Mesenchymal stem cell (in vitro differentiated cells and primary cell): Measurements from ENCODE around the gene MPHOSPH10.

Experiments
- DNase-seq: peaks from one replicate; pipeline ENCODE4 v3.0.0-alpha.2; 2013
- H2AFZ ChIP-seq: one replicate; pipeline ENCODE4 v1.6.1; 2013; ENCODE audit warnings: low read depth, mild to moderate bottlenecking, control low read depth, inconsistent platforms, low read length, moderate library complexity
- H2AK5ac ChIP-seq: 2 replicates; pipeline ENCODE4 v1.6.1; 2013; ENCODE audit warnings: low read length, moderate library complexity, mild to moderate bottlenecking, inconsistent platforms; ENCODE audit not compliant: severe bottlenecking
- H2BK120ac ChIP-seq: one replicate; pipeline ENCODE4 v1.6.1; 2013; ENCODE audit warnings: low read depth, mild to moderate bottlenecking, inconsistent platforms, low read length, moderate library complexity
- H2BK12ac ChIP-seq, 2 experiments: one replicate each; pipeline ENCODE4 v1.6.1; 2013; ENCODE audit warnings: inconsistent platforms in 2 of 2, low read length in 2 of 2, mild to moderate bottlenecking in 2 of 2, moderate library complexity in 2 of 2, control low read depth in 1 of 2
- H2BK15ac ChIP-seq: one replicate; pipeline ENCODE4 v1.6.1; 2013; ENCODE audit warnings: mild to moderate bottlenecking, low read depth, inconsistent platforms; ENCODE audit not compliant: poor library complexity, severe bottlenecking
- H2BK5ac ChIP-seq: 2 replicates; pipeline ENCODE4 v1.6.1; 2013; ENCODE audit warnings: low read depth, mild to moderate bottlenecking, low read length, control low read depth, inconsistent platforms; ENCODE audit not compliant: poor library complexity, severe bottlenecking
- H3K14ac ChIP-seq, 2 experiments: one replicate each; pipeline ENCODE4 v1.6.1; 2013; ENCODE audit warnings: inconsistent platforms in 2 of 2, low read length in 2 of 2, control low read depth in 1 of 2, mild to moderate bottlenecking in 1 of 2, moderate library complexity in 1 of 2
- H3K18ac ChIP-seq, 2 experiments: one replicate each; pipeline ENCODE4 v1.6.1; 2013; ENCODE audit warnings: inconsistent platforms in 2 of 2, low read length in 2 of 2, control low read depth in 1 of 2, low read depth in 1 of 2, mild to moderate bottlenecking in 1 of 2
- H3K23ac ChIP-seq, 2 experiments: one replicate each; pipeline ENCODE4 v1.6.1; 2013; ENCODE audit warnings: inconsistent platforms in 2 of 2, low read length in 2 of 2, mild to moderate bottlenecking in 2 of 2, moderate library complexity in 2 of 2, control low read depth in 1 of 2
- H3K27ac ChIP-seq: 2 replicates; pipeline ENCODE4 v1.5.1; 2013; ENCODE audit warnings: mild to moderate bottlenecking, moderate library complexity, low read length, control low read depth, inconsistent platforms; ENCODE audit not compliant: poor library complexity, severe bottlenecking
- H3K27me3 ChIP-seq, 2 experiments: 2 replicates each; pipeline versions ENCODE4 v1.6.1 to v1.7.0; 2013; ENCODE audit warnings: low read length in 2 of 2, mild to moderate bottlenecking in 2 of 2, moderate library complexity in 2 of 2, control low read depth in 1 of 2, inconsistent platforms in 1 of 2; ENCODE audit not compliant: control insufficient read depth in 1 of 2, insufficient read depth in 1 of 2
- H3K36me3 ChIP-seq, 2 experiments: 2 replicates each; pipeline versions ENCODE4 v1.6.1 to v1.7.0; 2013; ENCODE audit warnings: low read length in 2 of 2, control low read depth in 1 of 2, inconsistent platforms in 1 of 2, low read depth in 1 of 2, mild to moderate bottlenecking in 1 of 2; ENCODE audit not compliant: insufficient read depth in 2 of 2, control insufficient read depth in 1 of 2
- H3K4ac ChIP-seq, 2 experiments: one replicate each; pipeline ENCODE4 v1.6.1; 2013; ENCODE audit warnings: inconsistent platforms in 2 of 2, low read length in 2 of 2, mild to moderate bottlenecking in 2 of 2, moderate library complexity in 2 of 2, control low read depth in 1 of 2, low read depth in 1 of 2
- H3K4me1 ChIP-seq: 2 replicates; pipeline ENCODE4 v1.6.1; 2013; ENCODE audit warnings: low read depth, low read length, control low read depth; ENCODE audit not compliant: control insufficient read depth, insufficient read depth
- H3K4me2 ChIP-seq: 2 replicates; pipeline ENCODE4 v1.6.1; 2013; ENCODE audit warnings: low read length, mild to moderate bottlenecking, inconsistent platforms; ENCODE audit not compliant: poor library complexity, severe bottlenecking
- H3K4me3 ChIP-seq, 2 experiments: 2 replicates each; pipeline versions ENCODE4 v1.5.1 to v1.7.0; 2013; ENCODE audit warnings: low read length in 2 of 2, mild to moderate bottlenecking in 2 of 2, control low read depth in 1 of 2, low read depth in 1 of 2; ENCODE audit not compliant: insufficient read depth in 1 of 2
- H3K79me1 ChIP-seq: replicated peaks from 2 replicates; pipeline ENCODE4 v1.6.1; 2013; ENCODE audit warnings: mild to moderate bottlenecking, control low read depth, low read length, inconsistent platforms; ENCODE audit not compliant: poor library complexity, severe bottlenecking
- H3K9ac ChIP-seq: 2 replicates; pipeline ENCODE4 v1.7.0; 2013; ENCODE audit warnings: mild to moderate bottlenecking, low read length, moderate library complexity
- H3K9me3 ChIP-seq: 2 replicates; pipeline ENCODE4 v1.7.0; 2013; ENCODE audit warnings: mild to moderate bottlenecking, low read length; ENCODE audit not compliant: control insufficient read depth
- H4K8ac ChIP-seq: one replicate; pipeline ENCODE4 v1.6.1; 2013; ENCODE audit warnings: inconsistent platforms, mild to moderate bottlenecking, low read length, moderate library complexity
- H4K91ac ChIP-seq: one replicate; pipeline ENCODE4 v1.6.1; 2013; ENCODE audit warnings: mild to moderate bottlenecking, low read length, inconsistent platforms
- WGBS: methylation state at CpG from one replicate; pipeline ENCODE4 v1.1.7; 2013; ENCODE audit warnings: mixed read lengths; 5-methylcytosine and 5-hydroxymethylcytosine counted together

MPHOSPH10 gene

GRCh38 chr2:71153585-71154224 lies 23.3 kb downstream of the MPHOSPH10 start:
- H4K91ac ChIP-seq: no peak overlapping the region
- H3K18ac ChIP-seq: no peak overlapping the region
- DNase-seq: no peak
- H3K4me3 ChIP-seq: no peak overlapping the region
- peak overlapping the region in 1 of 2 experiments; percentile 24 for H3K23ac ChIP-seq
- H3K14ac ChIP-seq: peak overlapping the region in 1 of 2 experiments; percentile 11
- H3K27ac ChIP-seq: no peak overlapping the region
- no peak overlapping the region for H2BK15ac ChIP-seq
- H3K4ac ChIP-seq: no peak overlapping the region
- H3K4me1 ChIP-seq: peaks cover 9% of the 10 kb centered on the region
- H3K9me3 ChIP-seq: no peaks in the 10 kb centered on the region
- no peak overlapping the region for H4K8ac ChIP-seq
- no peak overlapping the region for H2AK5ac ChIP-seq
- peaks cover 33 to 38% of the 10 kb centered on the region in 2 experiments for H3K27me3 ChIP-seq
- H3K4me2 ChIP-seq: no peak overlapping the region
- no peaks in the 10 kb centered on the region for H3K79me1 ChIP-seq
- H2BK120ac ChIP-seq: no peak overlapping the region
- H2BK12ac ChIP-seq: no peak overlapping the region
- no peak overlapping the region for H2AFZ ChIP-seq
- peaks cover 15 to 21% of the 10 kb centered on the region in 2 experiments for H3K36me3 ChIP-seq
- no peak overlapping the region for H2BK5ac ChIP-seq
- no peak overlapping the region for H3K9ac ChIP-seq
- WGBS: 93% methylated on average over 9 of the region's 11 CpGs

DNA sequence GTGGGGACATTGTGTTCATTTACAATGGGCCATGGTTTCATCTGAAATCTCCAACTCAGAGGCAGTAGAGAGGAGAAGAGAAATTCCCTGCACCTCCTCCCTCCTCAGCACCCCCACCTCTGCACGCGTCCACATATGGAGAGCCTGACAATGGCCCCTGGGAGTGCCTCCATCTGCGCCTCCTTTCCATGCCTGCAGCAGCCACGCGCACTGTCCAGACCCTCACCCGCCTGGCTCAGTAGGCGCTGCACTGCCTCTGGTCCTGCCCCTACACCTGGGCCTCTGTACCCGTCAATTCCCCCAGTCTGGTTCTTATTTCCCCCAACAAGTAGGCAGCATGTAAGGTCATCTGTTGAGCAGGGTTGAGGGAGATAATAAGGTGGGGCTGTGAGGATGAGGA lies 23.8 kb downstream of the MPHOSPH10 start:
- H2BK15ac ChIP-seq: no peak overlapping the region
- H3K79me1 ChIP-seq: no peaks in the 10 kb centered on the region
- no peak for DNase-seq
- H3K9ac ChIP-seq: no peak overlapping the region
- H3K23ac ChIP-seq: no peak overlapping the region
- no peak overlapping the region for H3K4me3 ChIP-seq
- no peak overlapping the region for H2BK12ac ChIP-seq
- no peak overlapping the region for H2AK5ac ChIP-seq
- peaks cover 12 to 16% of the 10 kb centered on the region in 2 experiments for H3K36me3 ChIP-seq
- H4K8ac ChIP-seq: no peak overlapping the region
- no peak overlapping the region for H3K18ac ChIP-seq
- H2BK5ac ChIP-seq: no peak overlapping the region
- H3K27ac ChIP-seq: no peak overlapping the region
- no peak overlapping the region for H3K14ac ChIP-seq
- no peak overlapping the region for H3K4me2 ChIP-seq
- peaks cover 33 to 38% of the 10 kb centered on the region in 2 experiments for H3K27me3 ChIP-seq
- no peak overlapping the region for H2AFZ ChIP-seq
- 77% methylated on average over 7 of the region's 8 CpGs for WGBS
- H4K91ac ChIP-seq: no peak overlapping the region
- no peak overlapping the region for H3K4ac ChIP-seq
- H3K4me1 ChIP-seq: peaks cover 9% of the 10 kb centered on the region
- no peak overlapping the region for H2BK120ac ChIP-seq
- no peaks in the 10 kb centered on the region for H3K9me3 ChIP-seq

- Histone ChIP-seq H2BK120ac (no peak overlapping the region), H3K27ac (no peak overlapping the region)
- 45% methylated on average over 5 of the region's 6 CpGs for WGBS
Measured at GRCh38 chr2:71154798-71155197, 24.4 kb downstream of the MPHOSPH10 start.

DNA sequence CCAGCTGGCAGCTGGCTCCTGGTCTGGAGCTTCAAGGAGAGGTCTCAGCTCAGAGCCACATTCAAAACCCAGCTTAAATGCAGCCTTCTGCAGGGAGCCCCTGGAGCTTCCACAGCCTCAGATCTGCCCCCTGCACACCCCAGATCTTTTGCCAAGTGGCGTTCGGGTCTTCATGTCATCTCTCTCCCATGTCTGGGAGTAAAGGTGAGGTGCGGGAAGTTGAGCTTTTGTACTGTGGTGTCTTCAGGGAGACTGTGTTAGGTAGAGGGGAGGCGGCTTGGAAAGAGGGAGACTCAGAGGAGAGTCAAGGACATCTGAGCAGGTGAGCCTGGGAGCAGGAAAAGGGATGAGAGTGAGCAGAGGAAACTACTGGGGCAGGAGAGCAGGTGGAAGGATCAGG lies 25.4 kb downstream of the MPHOSPH10 start:
- Histone ChIP-seq H2BK12ac (no peak overlapping the region), H3K27me3 (peaks cover 33 to 38% of the 10 kb centered on the region in 2 experiments), H3K23ac (no peak overlapping the region), H3K9me3 (no peaks in the 10 kb centered on the region), H3K18ac (no peak overlapping the region), H2AFZ (no peak overlapping the region), H3K9ac (no peak overlapping the region), H3K27ac (no peak overlapping the region), H3K4me1 (peaks cover 7% of the 10 kb centered on the region), H3K4me2 (no peak overlapping the region), H4K8ac (no peak overlapping the region), H4K91ac (no peak overlapping the region), H2BK15ac (no peak overlapping the region), H3K79me1 (no peaks in the 10 kb centered on the region), H2BK5ac (no peak overlapping the region), H3K4me3 (no peak overlapping the region), H3K4ac (no peak overlapping the region), H2BK120ac (no peak overlapping the region), H3K36me3 (peaks cover under 1 to 2% of the 10 kb centered on the region in 2 experiments), H3K14ac (no peak overlapping the region), H2AK5ac (no peak overlapping the region)
- no peak for DNase-seq
- 77% methylated on average over 4 of the region's 4 CpGs for WGBS

More at GRCh38 chr2:71154798-71155197, 24.4 kb downstream of the MPHOSPH10 start:
- no peak overlapping the region for H2BK5ac ChIP-seq
- no peak overlapping the region for H3K23ac ChIP-seq
- no peak overlapping the region for H2AFZ ChIP-seq
- H3K9ac ChIP-seq: no peak overlapping the region
- peak; percentile 3 for DNase-seq
- H3K14ac ChIP-seq: no peak overlapping the region
- no peak overlapping the region for H4K8ac ChIP-seq
- H2BK15ac ChIP-seq: no peak overlapping the region
- H3K4me3 ChIP-seq: no peak overlapping the region
- H3K9me3 ChIP-seq: no peaks in the 10 kb centered on the region
- H3K18ac ChIP-seq: no peak overlapping the region
- no peak overlapping the region for H2BK12ac ChIP-seq
- H3K79me1 ChIP-seq: no peaks in the 10 kb centered on the region
- H3K4ac ChIP-seq: no peak overlapping the region
- peaks cover 9% of the 10 kb centered on the region for H3K4me1 ChIP-seq
- H2AK5ac ChIP-seq: no peak overlapping the region
- no peak overlapping the region for H4K91ac ChIP-seq
- peaks cover 10 to 11% of the 10 kb centered on the region in 2 experiments for H3K36me3 ChIP-seq
- peaks cover 33 to 38% of the 10 kb centered on the region in 2 experiments for H3K27me3 ChIP-seq
- no peak overlapping the region for H3K4me2 ChIP-seq
